KMS-11 (cell line): Measurements from ENCODE around the gene TASOR2.

Experiments
- H2AFZ ChIP-seq: fragments of 200-600 bp; sonication (generic); 2 replicates; pipeline ENCODE4 v1.6.1; 2016; ENCODE audit warnings: antibody characterized with exemption, mixed run types, low read depth
- H3K27ac ChIP-seq: fragments of 200-600 bp; sonication (generic); 2 replicates; pipeline ENCODE4 v1.6.1; 2016; ENCODE audit warnings: mild to moderate bottlenecking, mixed run types
- H3K27me3 ChIP-seq: fragments of 200-600 bp; sonication (generic); 2 replicates; pipeline ENCODE4 v1.6.1; 2017; ENCODE audit warnings: mild to moderate bottlenecking, low read depth, mixed run types, moderate library complexity; ENCODE audit not compliant: insufficient read depth
- H3K36me3 ChIP-seq: fragments of 200-600 bp; sonication (generic); 2 replicates; pipeline ENCODE4 v1.6.1; 2017; ENCODE audit warnings: mild to moderate bottlenecking, mixed run types; ENCODE audit not compliant: insufficient read depth
- H3K4me1 ChIP-seq: fragments of 200-600 bp; sonication (generic); 2 replicates; pipeline ENCODE4 v1.6.1; 2016; ENCODE audit warnings: mild to moderate bottlenecking, low read depth, mixed run types; ENCODE audit not compliant: poor library complexity, severe bottlenecking
- H3K4me2 ChIP-seq: fragments of 200-600 bp; sonication (generic); 2 replicates; pipeline ENCODE4 v1.7.0; 2016; ENCODE audit warnings: mild to moderate bottlenecking, mixed run types
- H3K4me3 ChIP-seq: fragments of 200-600 bp; sonication (generic); IDR thresholded peaks from 2 replicates; pipeline ENCODE4 v1.6.1; 2017; ENCODE audit warnings: low read depth, low read length, mixed read lengths; ENCODE audit not compliant: insufficient read depth
- H3K79me2 ChIP-seq: fragments of 200-600 bp; sonication (generic); 2 replicates; pipeline ENCODE4 v1.6.1; 2016; ENCODE audit warnings: low read depth, mixed run types; ENCODE audit not compliant: insufficient read depth
- H3K9ac ChIP-seq: fragments of 200-600 bp; sonication (generic); 2 replicates; pipeline ENCODE4 v1.6.1; 2016; ENCODE audit warnings: mild to moderate bottlenecking, mixed run types
- H4K20me1 ChIP-seq: fragments of 200-600 bp; sonication (generic); 2 replicates; pipeline ENCODE4 v1.6.1; 2016; ENCODE audit warnings: mild to moderate bottlenecking, mixed run types; ENCODE audit not compliant: insufficient read depth
- TF ChIP-seq, protein P1 (sequence below): fragments of 200-600 bp; sonication (generic); conservative IDR thresholded peaks from 2 replicates; pipeline ENCODE4 v1.6.1; 2017; ENCODE audit warnings: low read depth, mild to moderate bottlenecking, antibody characterized with exemption, low read length, moderate library complexity, mixed read lengths

The TASOR2 gene

DNA sequence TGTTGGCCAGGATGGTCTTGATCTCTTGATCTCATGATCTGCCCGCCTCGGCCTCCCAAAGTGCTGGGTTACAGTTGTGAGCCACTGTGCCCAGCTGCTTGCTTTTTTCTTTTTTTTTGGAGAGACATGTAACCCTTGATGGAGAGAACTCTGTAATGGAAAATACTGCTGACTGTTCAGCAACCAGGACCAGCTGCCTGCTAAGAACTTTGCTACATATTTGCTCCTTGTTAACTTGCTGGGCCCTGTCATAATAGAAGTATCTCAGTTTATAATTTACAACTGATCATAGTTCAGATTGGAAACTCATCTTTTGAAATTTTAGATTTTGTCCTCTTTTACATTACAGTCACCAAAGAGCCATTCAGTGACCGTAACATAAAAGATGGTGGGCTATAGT, 34.9 kb downstream of the TASOR2 start:
- no peak overlapping the region for H3K27ac ChIP-seq
- H4K20me1 ChIP-seq: no peaks in the 10 kb centered on the region
- no peak overlapping the region for H3K4me3 ChIP-seq
- H3K27me3 ChIP-seq: no peaks in the 10 kb centered on the region
- H3K79me2 ChIP-seq: peaks cover 44% of the 10 kb centered on the region; the same call in 1 of the 2 replicates
- peaks cover 25% of the 10 kb centered on the region for H3K4me1 ChIP-seq
- 0 out of 2 replicates have a peak, but pooled peaks cover 5% of the 10 kb centered on the region for H3K36me3 ChIP-seq
- TF ChIP-seq, protein P1, sequence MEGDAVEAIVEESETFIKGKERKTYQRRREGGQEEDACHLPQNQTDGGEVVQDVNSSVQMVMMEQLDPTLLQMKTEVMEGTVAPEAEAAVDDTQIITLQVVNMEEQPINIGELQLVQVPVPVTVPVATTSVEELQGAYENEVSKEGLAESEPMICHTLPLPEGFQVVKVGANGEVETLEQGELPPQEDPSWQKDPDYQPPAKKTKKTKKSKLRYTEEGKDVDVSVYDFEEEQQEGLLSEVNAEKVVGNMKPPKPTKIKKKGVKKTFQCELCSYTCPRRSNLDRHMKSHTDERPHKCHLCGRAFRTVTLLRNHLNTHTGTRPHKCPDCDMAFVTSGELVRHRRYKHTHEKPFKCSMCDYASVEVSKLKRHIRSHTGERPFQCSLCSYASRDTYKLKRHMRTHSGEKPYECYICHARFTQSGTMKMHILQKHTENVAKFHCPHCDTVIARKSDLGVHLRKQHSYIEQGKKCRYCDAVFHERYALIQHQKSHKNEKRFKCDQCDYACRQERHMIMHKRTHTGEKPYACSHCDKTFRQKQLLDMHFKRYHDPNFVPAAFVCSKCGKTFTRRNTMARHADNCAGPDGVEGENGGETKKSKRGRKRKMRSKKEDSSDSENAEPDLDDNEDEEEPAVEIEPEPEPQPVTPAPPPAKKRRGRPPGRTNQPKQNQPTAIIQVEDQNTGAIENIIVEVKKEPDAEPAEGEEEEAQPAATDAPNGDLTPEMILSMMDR: no peak
- H3K4me2 ChIP-seq: no peak overlapping the region
- no peak overlapping the region for H2AFZ ChIP-seq
- H3K9ac ChIP-seq: no peak overlapping the region

DNA sequence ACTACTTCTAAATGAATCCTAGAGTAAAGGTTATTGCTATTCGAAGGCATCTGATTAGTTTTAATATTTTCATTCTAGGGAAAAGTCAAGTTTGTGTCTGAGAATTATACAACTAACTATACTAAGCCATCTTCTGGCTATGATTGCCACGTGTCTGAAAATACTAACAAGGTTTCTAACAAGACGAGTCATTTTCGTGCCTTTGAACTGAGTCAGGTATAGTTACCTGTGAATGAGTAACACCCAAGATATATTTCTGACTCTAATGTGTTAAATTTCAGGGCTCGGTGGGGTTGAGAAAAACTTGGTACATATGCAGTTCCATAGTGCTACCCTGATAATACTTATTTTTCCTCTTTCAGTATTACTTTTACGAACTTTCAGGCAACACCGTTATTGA, 35.5 kb downstream of the TASOR2 start:
- Histone ChIP-seq H3K27ac (no peak overlapping the region), H3K79me2 (peaks cover 42% of the 10 kb centered on the region; the same call in 1 of the 2 replicates), H3K4me1 (peaks cover 25% of the 10 kb centered on the region), H3K27me3 (no peaks in the 10 kb centered on the region), H3K36me3 (0 out of 2 replicates have a peak, but pooled peaks cover 5% of the 10 kb centered on the region), H3K4me2 (no peak overlapping the region), H4K20me1 (no peaks in the 10 kb centered on the region), H3K4me3 (no peak overlapping the region), H3K9ac (no peak overlapping the region), H2AFZ (no peak overlapping the region)
- TF ChIP-seq, protein P1: no peak

DNA sequence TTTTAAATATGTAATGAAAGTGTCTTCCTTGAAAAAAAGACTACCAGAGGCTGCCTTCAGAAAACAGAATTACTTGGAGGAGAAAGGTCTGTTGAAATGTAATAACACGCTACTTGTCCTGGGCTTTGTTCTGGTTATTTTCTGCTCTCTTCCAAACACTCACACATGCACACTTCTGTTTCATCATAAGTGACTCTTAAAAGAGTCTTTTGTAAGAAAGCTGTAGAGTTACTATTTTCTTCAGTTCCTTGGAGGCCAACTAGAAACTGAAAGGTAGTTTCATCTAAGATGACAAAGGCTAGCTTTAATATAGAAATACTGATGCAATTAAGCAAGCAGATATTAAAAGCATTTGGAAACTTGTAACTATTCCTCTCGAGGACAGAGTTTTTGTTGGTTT, 39.1 kb downstream of the TASOR2 start:
- Histone ChIP-seq H4K20me1 (no peaks in the 10 kb centered on the region), H3K4me1 (peaks cover 25% of the 10 kb centered on the region), H2AFZ (no peak overlapping the region), H3K79me2 (peaks cover 30% of the 10 kb centered on the region; the same call in 1 of the 2 replicates), H3K4me3 (no peak overlapping the region), H3K9ac (peak overlapping the region; percentile 24; the same call in 1 of the 2 replicates), H3K27ac (peak overlapping the region; percentile 62), H3K4me2 (peak overlapping the region; percentile 69), H3K27me3 (no peaks in the 10 kb centered on the region), H3K36me3 (0 out of 2 replicates have a peak, but pooled peaks cover 5% of the 10 kb centered on the region)
- TF ChIP-seq, protein P1: no peak

DNA sequence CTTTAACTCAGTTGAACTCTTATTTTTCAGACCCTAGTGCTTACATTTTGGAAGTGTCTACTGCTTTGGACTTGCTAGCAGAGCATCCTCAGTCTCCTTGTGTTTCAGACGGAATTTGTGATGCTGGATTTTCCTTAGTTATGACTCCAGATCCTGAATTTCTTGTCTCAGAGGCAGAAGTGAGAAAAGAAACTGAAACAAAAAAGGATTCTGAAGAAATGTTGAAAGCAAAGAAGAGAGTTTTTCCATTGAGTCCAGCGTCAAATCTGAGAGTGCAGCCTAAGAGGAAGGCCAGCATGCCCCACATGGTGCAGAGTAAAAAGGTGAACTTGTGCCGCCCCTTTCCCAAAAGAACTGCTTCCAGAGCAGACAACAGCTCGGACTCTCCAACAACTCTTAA, 46.1 kb downstream of the TASOR2 start:
- Histone ChIP-seq H3K4me3 (no peak overlapping the region), H2AFZ (no peak overlapping the region), H3K36me3 (peaks cover 11% of the 10 kb centered on the region; the same call in 1 of the 2 replicates), H3K4me2 (no peak overlapping the region), H3K27me3 (no peaks in the 10 kb centered on the region), H3K79me2 (no peaks in the 10 kb centered on the region), H3K27ac (no peak overlapping the region), H3K4me1 (peaks cover 8% of the 10 kb centered on the region), H4K20me1 (no peaks in the 10 kb centered on the region), H3K9ac (no peak overlapping the region)
- TF ChIP-seq, protein P1: no peak
